OCI-LY7 (cell line): Measurements from ENCODE around the gene PODXL2. TPM values are rescaled to one million over a fixed set of nuclear protein-coding genes. Genes with fewer than 3 reads are reported as not detected.

ENCODE experiments used
- BruUV-seq: library from RNA; stranded (reverse); fragments of 400-500 nt; replicated peaks from 2 replicates; lab custom pipeline; 2021; lab: Mats Ljungman, UMichigan
- CTCF ChIA-PET: fragments of 300-600 bp; sonication (Branson Sonifier 250); formaldehyde crosslinking; loops from one replicate; lab custom pipeline; 2022; ENCODE audit warnings: antibody characterized with exemption; ENCODE audit not compliant: unreplicated experiment; lab: Charles Lee
- POLR2A ChIA-PET: fragments of 300-600 bp; sonication (Branson Sonifier 250); formaldehyde crosslinking; loops from one replicate; lab custom pipeline; 2022; ENCODE audit warnings: antibody characterized with exemption; lab: Charles Lee
- DNase-seq: peaks from one replicate; pipeline ENCODE4 v3.0.0-alpha.2; 2015; ENCODE audit warnings: low spot score
- H2AFZ ChIP-seq: fragments of 200-600 bp; sonication (generic), shearing (Covaris generic); 2 replicates; pipeline ENCODE4 v1.6.1; 2014; ENCODE audit warnings: mild to moderate bottlenecking, antibody characterized with exemption, low read length, moderate library complexity
- H3K27ac ChIP-seq: fragments of 200-600 bp; sonication (generic); 2 replicates; pipeline ENCODE4 v1.5.1; 2014; ENCODE audit warnings: mixed run types, low read depth, mild to moderate bottlenecking, moderate library complexity, low read length, inconsistent platforms; ENCODE audit not compliant: poor library complexity, severe bottlenecking
- H3K36me3 ChIP-seq: fragments of 200-600 bp; sonication (generic); 2 replicates; pipeline ENCODE4 v1.6.1; 2014; ENCODE audit warnings: mild to moderate bottlenecking, antibody characterized with exemption, low read length, moderate library complexity, mixed read lengths; ENCODE audit not compliant: insufficient read depth
- H3K4me1 ChIP-seq: fragments of 200-600 bp; sonication (generic); 2 replicates; pipeline ENCODE4 v1.5.1; 2014; ENCODE audit warnings: mild to moderate bottlenecking, low read length; ENCODE audit not compliant: insufficient read depth, poor library complexity, severe bottlenecking
- H3K4me2 ChIP-seq: fragments of 200-600 bp; sonication (generic); 2 replicates; pipeline ENCODE4 v1.6.1; 2014; ENCODE audit warnings: mild to moderate bottlenecking, low read length
- H3K4me3 ChIP-seq: fragments of 200-600 bp; sonication (generic); 2 replicates; pipeline ENCODE4 v1.5.1; 2014; ENCODE audit warnings: mild to moderate bottlenecking, low read depth, low read length; ENCODE audit not compliant: poor library complexity, severe bottlenecking
- H3K79me2 ChIP-seq: fragments of 200-600 bp; sonication (generic); 2 replicates; pipeline ENCODE4 v1.6.1; 2016; ENCODE audit warnings: low read depth, mild to moderate bottlenecking, low read length, moderate library complexity, mixed read lengths; ENCODE audit not compliant: insufficient read depth
- H3K9me2 ChIP-seq: fragments of 200-600 bp; sonication (generic); 2 replicates; pipeline ENCODE4 v1.6.1; 2016; ENCODE audit warnings: mild to moderate bottlenecking, low read length, mixed read lengths; ENCODE audit not compliant: insufficient read depth
- H3K9me3 ChIP-seq: fragments of 200-600 bp; sonication (generic); 2 replicates; pipeline ENCODE4 v1.6.1; 2014; ENCODE audit warnings: mild to moderate bottlenecking, mixed run types, low read length, mixed read lengths
- H4K20me1 ChIP-seq: fragments of 200-600 bp; sonication (generic); 2 replicates; pipeline ENCODE4 v1.6.1; 2014; ENCODE audit warnings: mild to moderate bottlenecking, antibody characterized with exemption, low read length, moderate library complexity, mixed read lengths; ENCODE audit not compliant: insufficient read depth
- EZH2phosphoT487 ChIP-seq: fragments of 200-600 bp; sonication (generic); IDR thresholded peaks from 2 replicates; pipeline ENCODE4 v1.6.1; 2018; ENCODE audit warnings: low read depth, borderline replicate concordance, mild to moderate bottlenecking, mixed run types, antibody characterized with exemption, low read length, moderate library complexity, mixed read lengths
- intact Hi-C: fragments of 100-400 bp; cut with micrococcal nuclease; formaldehyde crosslinking; loops from one replicate; pipeline ENCODE4 v1.10.0; 2022; ENCODE audit not compliant: unreplicated experiment
- total RNA-seq, 2 experiments: library from RNA; depleted of rRNA in 1 of 2; stranded (reverse); fragments of >200 nt in 1 of 2; shearing (Covaris generic) in 1 of 2; gene quantifications; 2 replicates each; pipeline ENCODE4 v1.2.3, GENCODE V29; 2014 to 2022
- TF ChIP-seq, protein P1 (sequence below): fragments of 200-600 bp; sonication (generic); conservative IDR thresholded peaks from 2 replicates; pipeline ENCODE4 v1.5.1; 2014; ENCODE audit warnings: mild to moderate bottlenecking, antibody characterized with exemption, low read length, moderate library complexity, mixed read lengths

PODXL2 gene
- total RNA-seq, 2 experiments from 2014 or later: 16.1 to 29.4 TPM

- H3K27ac ChIP-seq: peak within 1 kb of the TSS; percentile 83
- intact Hi-C loops: loop anchor here (2.0 to 5.0 kb wide), 3 partner anchors 146 to 532 kb away; partner anchors contain the start of genes RUVBL1 and SEC61A1
- TSS peak; percentile 79 for BruUV-seq
Measured at GRCh38 chr3:127590593-127591465, 38.2 kb upstream of the PODXL2 start, which contains the start of gene TPRA1. Gene TPRA1 (minus strand): TSS chr3:127590733. CDS start chr3:127580146, 10,587 bp downstream.

DNA sequence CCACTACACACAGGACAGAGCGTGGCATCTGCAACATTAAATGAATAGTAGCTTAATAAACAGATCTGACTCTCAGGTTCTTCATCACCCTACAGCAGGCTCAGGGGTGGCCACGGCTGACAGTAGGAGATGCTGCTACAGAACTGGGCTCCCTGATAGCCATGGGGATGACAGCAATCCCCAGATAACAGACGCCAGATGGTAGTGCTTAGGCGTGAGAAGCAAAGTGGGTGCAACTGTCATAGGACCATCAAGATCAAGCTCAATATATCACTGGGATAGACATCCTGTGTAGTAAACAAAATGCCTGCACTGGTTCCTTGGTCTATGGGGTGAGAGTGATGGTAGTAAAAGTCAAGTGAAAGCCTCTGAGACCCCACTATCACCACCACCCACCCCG, 35.8 kb upstream of the PODXL2 start:
- peak overlapping the region; percentile 35 for H3K4me2 ChIP-seq
- H3K9me2 ChIP-seq: no peaks in the 10 kb centered on the region
- H3K4me3 ChIP-seq: peak overlapping the region; percentile 17
- no peak for DNase-seq
- H3K4me1 ChIP-seq: peaks cover 53% of the 10 kb centered on the region
- 0 out of 2 replicates have a peak, but pooled peaks cover 12% of the 10 kb centered on the region for H3K36me3 ChIP-seq
- ChIA-PET POLR2A (interaction anchor here (0.6 to 1.1 kb wide), 2 partner anchors 69 to 316 kb away, joined by 3 read pairs; no protein-coding TSS in a partner anchor), CTCF (no interaction called here)
- intact Hi-C loops: loop anchor here (5.0 kb wide), 1 partner anchor 459 kb away; the partner anchor contains the start of gene SEC61A1
- H3K9me3 ChIP-seq: no peaks in the 10 kb centered on the region
- TF ChIP-seq EZH2phosphoT487: no peak
- TF ChIP-seq, protein P1, sequence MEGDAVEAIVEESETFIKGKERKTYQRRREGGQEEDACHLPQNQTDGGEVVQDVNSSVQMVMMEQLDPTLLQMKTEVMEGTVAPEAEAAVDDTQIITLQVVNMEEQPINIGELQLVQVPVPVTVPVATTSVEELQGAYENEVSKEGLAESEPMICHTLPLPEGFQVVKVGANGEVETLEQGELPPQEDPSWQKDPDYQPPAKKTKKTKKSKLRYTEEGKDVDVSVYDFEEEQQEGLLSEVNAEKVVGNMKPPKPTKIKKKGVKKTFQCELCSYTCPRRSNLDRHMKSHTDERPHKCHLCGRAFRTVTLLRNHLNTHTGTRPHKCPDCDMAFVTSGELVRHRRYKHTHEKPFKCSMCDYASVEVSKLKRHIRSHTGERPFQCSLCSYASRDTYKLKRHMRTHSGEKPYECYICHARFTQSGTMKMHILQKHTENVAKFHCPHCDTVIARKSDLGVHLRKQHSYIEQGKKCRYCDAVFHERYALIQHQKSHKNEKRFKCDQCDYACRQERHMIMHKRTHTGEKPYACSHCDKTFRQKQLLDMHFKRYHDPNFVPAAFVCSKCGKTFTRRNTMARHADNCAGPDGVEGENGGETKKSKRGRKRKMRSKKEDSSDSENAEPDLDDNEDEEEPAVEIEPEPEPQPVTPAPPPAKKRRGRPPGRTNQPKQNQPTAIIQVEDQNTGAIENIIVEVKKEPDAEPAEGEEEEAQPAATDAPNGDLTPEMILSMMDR: no peak
- H3K79me2 ChIP-seq: peaks cover 27% of the 10 kb centered on the region
- BruUV-seq: no TSS peak
- H4K20me1 ChIP-seq: peaks cover 5% of the 10 kb centered on the region; the same call in 1 of the 2 replicates
- peak overlapping the region; percentile 55 for H3K27ac ChIP-seq
- H2AFZ ChIP-seq: no peak overlapping the region

More at GRCh38 chr3:127590593-127591465, 38.2 kb upstream of the PODXL2 start, which contains the start of gene TPRA1:
- H3K4me2 ChIP-seq: peak within 1 kb of the TSS; percentile 97
- H4K20me1 ChIP-seq: peaks cover 5% of the 10 kb centered on the region; the same call in 1 of the 2 replicates
- TF ChIP-seq EZH2phosphoT487: no peak
- TF ChIP-seq, protein P1: peak; percentile 57
- ChIA-PET POLR2A (interaction anchor here (0.7 to 1.1 kb wide), 2 partner anchors 22 to 103 kb away, joined by 3 read pairs; no protein-coding TSS in a partner anchor), CTCF (no interaction called here)
- peaks cover 43% of the 10 kb centered on the region for H3K4me1 ChIP-seq
- H3K9me3 ChIP-seq: no peaks in the 10 kb centered on the region
- H2AFZ ChIP-seq: peak within 1 kb of the TSS; percentile 31; the same call in 1 of the 2 replicates
- 0 out of 2 replicates have a peak, but pooled peaks cover 15% of the 10 kb centered on the region for H3K36me3 ChIP-seq
- H3K4me3 ChIP-seq: peak within 1 kb of the TSS; percentile 85
- peaks cover 20% of the 10 kb centered on the region for H3K79me2 ChIP-seq
- H3K9me2 ChIP-seq: no peaks in the 10 kb centered on the region
- peak; percentile 98 for DNase-seq
